GM23338 (cell line): ENCODE data around the gene CSPG5. TPM values are rescaled to one million over a fixed set of nuclear protein-coding genes. Genes with fewer than 3 reads are reported as not detected.

Experiments
- ATAC-seq: fragments of 200-7000 bp; cut with Tn5 transposase; 3 replicates; pipeline ENCODE4 v1.9.1; 2020
- DNase-seq: peaks from one replicate; pipeline ENCODE4 v3.0.0-alpha.2; 2015; ENCODE audit warnings: low spot score
- H2AFZ ChIP-seq: fragments of 200-600 bp; sonication (generic); 2 replicates; pipeline ENCODE4 v1.8.0; 2016; ENCODE audit warnings: antibody characterized with exemption, mild to moderate bottlenecking, moderate library complexity
- H3F3A ChIP-seq: fragments of 200-600 bp; sonication (generic); replicated peaks from 2 replicates; pipeline ENCODE4 v1.8.0; 2017; ENCODE audit warnings: antibody characterized with exemption, mixed run types, low read depth
- H3K27ac ChIP-seq: fragments of 200-600 bp; sonication (generic); 2 replicates; pipeline ENCODE4 v1.6.1; 2016; ENCODE audit warnings: low read depth
- H3K27me3 ChIP-seq: fragments of 200-600 bp; sonication (generic); 2 replicates; pipeline ENCODE4 v1.8.0; 2016; ENCODE audit warnings: mild to moderate bottlenecking, mixed run types, moderate library complexity; ENCODE audit not compliant: insufficient read depth
- H3K36me3 ChIP-seq: fragments of 200-600 bp; sonication (generic); 2 replicates; pipeline ENCODE4 v1.8.0; 2016; ENCODE audit warnings: mild to moderate bottlenecking; ENCODE audit not compliant: insufficient read depth
- H3K4me1 ChIP-seq: fragments of 200-600 bp; sonication (generic); 2 replicates; pipeline ENCODE4 v1.8.0; 2016; ENCODE audit warnings: mild to moderate bottlenecking, moderate library complexity; ENCODE audit not compliant: insufficient read depth
- H3K4me2 ChIP-seq: fragments of 200-600 bp; sonication (generic); 2 replicates; pipeline ENCODE4 v1.7.1; 2017; ENCODE audit warnings: mixed run types
- H3K4me3 ChIP-seq: fragments of 200-600 bp; sonication (generic); 2 replicates; pipeline ENCODE4 v1.6.1; 2016; ENCODE audit warnings: mixed run types
- H3K79me2 ChIP-seq: fragments of 200-600 bp; sonication (generic); replicated peaks from 2 replicates; pipeline ENCODE4 v1.8.0; 2017; ENCODE audit warnings: mild to moderate bottlenecking; ENCODE audit not compliant: insufficient read depth
- H3K9me2 ChIP-seq: fragments of 200-600 bp; sonication (generic); 2 replicates; pipeline ENCODE4 v1.8.0; 2017; ENCODE audit not compliant: insufficient read depth
- H4K20me1 ChIP-seq: fragments of 200-600 bp; sonication (generic); replicated peaks from 2 replicates; pipeline ENCODE4 v1.8.0; 2017; ENCODE audit warnings: mild to moderate bottlenecking; ENCODE audit not compliant: insufficient read depth
- H3K27ac Mint-ChIP-seq: 2 replicates; pipeline ENCODE4 v1.8.0; 2020; ENCODE audit warnings: inconsistent platforms, mild to moderate bottlenecking, moderate library complexity, mixed read lengths
- H3K27me3 Mint-ChIP-seq: 3 replicates; pipeline ENCODE4 v1.8.0; 2022; ENCODE audit warnings: low read depth, mild to moderate bottlenecking, moderate library complexity, mixed read lengths, inconsistent platforms; ENCODE audit not compliant: insufficient read depth, poor library complexity
- H3K36me3 Mint-ChIP-seq: 3 replicates; pipeline ENCODE4 v1.8.0; 2021; ENCODE audit warnings: low read depth, mild to moderate bottlenecking, inconsistent platforms, moderate library complexity, mixed read lengths
- H3K4me1 Mint-ChIP-seq: 3 replicates; pipeline ENCODE4 v1.8.0; 2020; ENCODE audit warnings: mild to moderate bottlenecking, inconsistent platforms, mixed read lengths
- H3K4me3 Mint-ChIP-seq: 3 replicates; pipeline ENCODE4 v1.8.0; 2021; ENCODE audit warnings: moderate library complexity, mild to moderate bottlenecking, inconsistent platforms, mixed read lengths
- H3K9me3 Mint-ChIP-seq: 3 replicates; pipeline ENCODE4 v1.8.0; 2020; ENCODE audit warnings: moderate library complexity, mild to moderate bottlenecking, inconsistent platforms, mixed read lengths
- CREB1 ChIP-seq: fragments of 250-450 bp; sonication (Bioruptor Pico); IDR thresholded peaks from 2 replicates; pipeline ENCODE4 v1.5.0; 2020; ENCODE audit warnings: low read depth, mild to moderate bottlenecking, moderate library complexity
- EZH2 ChIP-seq: fragments of 200-600 bp; sonication (generic); IDR thresholded peaks from one replicate; pipeline ENCODE4 v1.8.0; 2017; ENCODE audit warnings: antibody characterized with exemption, mild to moderate bottlenecking, low read depth; ENCODE audit not compliant: unreplicated experiment
- JUNB ChIP-seq: IDR thresholded peaks from one replicate; pipeline ENCODE4 v1.6.1; 2016; ENCODE audit warnings: antibody characterized with exemption; ENCODE audit not compliant: unreplicated experiment
- NANOG ChIP-seq: IDR thresholded peaks from 2 replicates; pipeline ENCODE4 v1.6.1; 2016; ENCODE audit warnings: antibody characterized with exemption, borderline replicate concordance
- POLR2AphosphoS5 ChIP-seq: IDR thresholded peaks from 2 replicates; pipeline ENCODE4 v1.6.1; 2016; ENCODE audit warnings: antibody characterized with exemption, low read depth
- REST ChIP-seq: IDR thresholded peaks from one replicate; pipeline ENCODE4 v1.6.1; 2018; ENCODE audit warnings: antibody characterized with exemption; ENCODE audit not compliant: unreplicated experiment
- STAT1 ChIP-seq: IDR thresholded peaks from one replicate; pipeline ENCODE4 v1.6.1; 2016; ENCODE audit warnings: antibody characterized with exemption; ENCODE audit not compliant: unreplicated experiment
- ZNF331 ChIP-seq: fragments of 250-450 bp; sonication (Bioruptor Pico); IDR thresholded peaks from 2 replicates; pipeline ENCODE4 v1.5.0; 2020; ENCODE audit warnings: low read depth, mild to moderate bottlenecking, moderate library complexity
- ZNF462 ChIP-seq: fragments of 250-450 bp; sonication (Bioruptor Pico); IDR thresholded peaks from 2 replicates; pipeline ENCODE4 v1.5.0; 2020; ENCODE audit warnings: mild to moderate bottlenecking, moderate library complexity
- polyA plus RNA-seq: library from polyadenylated mRNA; unstranded; fragments of >200 nt; fragmentation: Nextera tagmentation; extraction: Ambion mirVana; gene quantifications from 2 replicates; pipeline ENCODE4 v1.2.1, GENCODE V29; 2016
- total RNA-seq: library from RNA; depleted of rRNA; stranded (reverse); fragments of >200 nt; shearing (Covaris generic); gene quantifications from 2 replicates; pipeline ENCODE4 v1.2.3, GENCODE V29; 2014

Gene CSPG5
- total and polyA plus RNA-seq, 2 experiments from 2014 or later = 0.86 to 4.3 TPM

GRCh38 chr3:47533996-47534454 is 44.6 kb downstream of the CSPG5 start:
- Histone ChIP-seq H3K27ac (no peak overlapping the region), H3K36me3 (no peaks in the 10 kb centered on the region), H3K27me3 (no peaks in the 10 kb centered on the region), H3K4me1 (no peaks in the 10 kb centered on the region), H3K79me2 (no peaks in the 10 kb centered on the region), H3K4me3 (no peak overlapping the region), H3F3A (no peaks in the 10 kb centered on the region), H3K4me2 (no peak overlapping the region), H4K20me1 (no peaks in the 10 kb centered on the region), H2AFZ (no peak overlapping the region), H3K9me2 (no peaks in the 10 kb centered on the region)
- Mint-ChIP-seq H3K27me3 (peaks cover 2% of the 10 kb centered on the region), H3K36me3 (no peaks in the 10 kb centered on the region), H3K4me3 (no peak overlapping the region), H3K27ac (no peak overlapping the region), H3K9me3 (peaks cover 11% of the 10 kb centered on the region; the same call in 2 of the 3 replicates), H3K4me1 (no peaks in the 10 kb centered on the region; the same call in 1 of the 3 replicates)
- no peak for ATAC-seq
- no peak for DNase-seq
- TF ChIP-seq EZH2 (no peak), ZNF331 (CRISPR knock-in tag) (no peak), POLR2AphosphoS5 (no peak), CREB1 (no peak), JUNB (no peak), REST (no peak), NANOG (no peak)

- Mint-ChIP-seq H3K4me3 (no peak overlapping the region), H3K36me3 (no peaks in the 10 kb centered on the region), H3K27me3 (peaks cover 2% of the 10 kb centered on the region), H3K4me1 (no peaks in the 10 kb centered on the region; the same call in 1 of the 3 replicates), H3K9me3 (peaks cover 8% of the 10 kb centered on the region; the same call in 2 of the 3 replicates), H3K27ac (no peak overlapping the region)
- H3K9me2 ChIP-seq = no peaks in the 10 kb centered on the region
- H3K79me2 ChIP-seq = no peaks in the 10 kb centered on the region
- H3K4me1 ChIP-seq = no peaks in the 10 kb centered on the region
- no peak overlapping the region for H3K27ac ChIP-seq
- H3K36me3 ChIP-seq = no peaks in the 10 kb centered on the region
- H3K4me3 ChIP-seq = no peak overlapping the region
- H2AFZ ChIP-seq = no peak overlapping the region
- no peak overlapping the region for H3K4me2 ChIP-seq
- no peaks in the 10 kb centered on the region for H3F3A ChIP-seq
- no peaks in the 10 kb centered on the region for H4K20me1 ChIP-seq
- DNase-seq (no peak), ATAC-seq (no peak)
- no peaks in the 10 kb centered on the region for H3K27me3 ChIP-seq
- TF ChIP-seq STAT1 = no peak
- no peak for TF ChIP-seq REST
- TF ChIP-seq ZNF462 (CRISPR knock-in tag) = no peak
- TF ChIP-seq ZNF331 (CRISPR knock-in tag) = no peak
- no peak for TF ChIP-seq JUNB
Observed at GRCh38 chr3:47533481-47533880, 45.2 kb downstream of the CSPG5 start.
